GM19035 (cell line): ENCODE data around the gene EID3.
"Not testable (repeated sequence)": the region's sequence is repeated elsewhere in the genome, so short reads cannot be mapped to it uniquely, and the experiment has no call there.

Source experiments
- ATAC-seq: cut with Tn5 transposase; IDR thresholded peaks from one replicate; pipeline ENCODE4 v1.9.1; 2021; ENCODE audit not compliant: unreplicated experiment

The EID3 gene

GRCh38 chr12:104310751-104311633 lies 7.5 kb downstream of the EID3 start:
- ATAC-seq, result no peak

GRCh38 chr12:104312202-104312601 lies 8.7 kb downstream of the EID3 start:
- ATAC-seq, result no peak

GRCh38 chr12:104312654-104313053 lies 9.1 kb downstream of the EID3 start:
- ATAC-seq, result no peak

- no peak for ATAC-seq
Observed at GRCh38 chr12:104313568-104314241, 10.2 kb downstream of the EID3 start.

- no peak for ATAC-seq
Observed at GRCh38 chr12:104314242-104314614, 10.7 kb downstream of the EID3 start.

- ATAC-seq, result no peak
Observed at GRCh38 chr12:104315326-104316224, 12.0 kb downstream of the EID3 start.

- ATAC-seq, result no peak
Observed at GRCh38 chr12:104316936-104317335, 13.4 kb downstream of the EID3 start.

GRCh38 chr12:104317538-104318210 lies 14.1 kb downstream of the EID3 start:
- no peak for ATAC-seq

- no peak for ATAC-seq
Observed at GRCh38 chr12:104319028-104319427, 15.5 kb downstream of the EID3 start.

- no peak for ATAC-seq
Observed at GRCh38 chr12:104319918-104320626, 16.5 kb downstream of the EID3 start.

GRCh38 chr12:104320627-104321024 lies 17.1 kb downstream of the EID3 start:
- no peak for ATAC-seq

- ATAC-seq, result no peak
Observed at GRCh38 chr12:104321949-104322348, 18.4 kb downstream of the EID3 start.

- not testable (repeated sequence) for ATAC-seq
Observed at GRCh38 chr12:104322533-104322932, 19.0 kb downstream of the EID3 start.

GRCh38 chr12:104323899-104324298 lies 20.4 kb downstream of the EID3 start:
- no peak for ATAC-seq

- ATAC-seq, result not testable (repeated sequence)
Observed at GRCh38 chr12:104328278-104328677, 24.7 kb downstream of the EID3 start.

- ATAC-seq, result no peak
Observed at GRCh38 chr12:104328790-104329189, 25.3 kb downstream of the EID3 start.

GRCh38 chr12:104329707-104330532 lies 26.4 kb downstream of the EID3 start:
- ATAC-seq, result no peak

GRCh38 chr12:104331376-104331775 lies 27.8 kb downstream of the EID3 start:
- ATAC-seq, result no peak

GRCh38 chr12:104332273-104332672 lies 28.7 kb downstream of the EID3 start:
- ATAC-seq, result not testable (repeated sequence)
